Endothelial cell of umbilical vein (primary cell): ENCODE results near the gene DEF6. TPM values are rescaled to one million over a fixed set of nuclear protein-coding genes. Genes with fewer than 3 reads are reported as not detected.

Experiments used
- BruUV-seq: library from RNA; stranded (reverse); fragments of 400-500 nt; replicated peaks from 2 replicates; lab custom pipeline; 2021; lab: Mats Ljungman, UMichigan
- CTCF ChIA-PET: fragments of 300-600, 350-600 bp; sonication (Branson Sonifier 250); formaldehyde crosslinking; loops from one replicate; lab custom pipeline; 2021; ENCODE audit warnings: antibody characterized with exemption, inconsistent platforms; lab: Charles Lee
- POLR2A ChIA-PET: fragments of 300-600, 350-600 bp; sonication (Branson Sonifier 250); formaldehyde crosslinking; loops from one replicate; lab custom pipeline; 2021; ENCODE audit warnings: antibody characterized with exemption, inconsistent platforms; lab: Charles Lee
- DNase-seq: peaks from one replicate; pipeline ENCODE4 v3.0.0-alpha.2; 2011; ENCODE audit warnings: low read depth, low spot score
- FAIRE-seq: peaks from 2 replicates; lab custom pipeline; 2011; peaks lifted over from hg19 to GRCh38; lab: Jason Lieb, UNC
- H2AFZ ChIP-seq: 2 replicates; pipeline ENCODE4 v1.6.0; 2012; ENCODE audit warnings: low read depth, low read length, control low read depth, inconsistent platforms
- H3K27ac ChIP-seq: 2 replicates; pipeline ENCODE4 v1.5.1; 2011; ENCODE audit warnings: low read depth, mild to moderate bottlenecking, control low read depth, low read length, moderate library complexity; ENCODE audit not compliant: insufficient read depth
- H3K27me3 ChIP-seq, 2 experiments: 2 replicates each; pipeline versions ENCODE4 v1.6.0 to v1.6.1; 2011; ENCODE audit warnings: low read length in 2 of 2, mixed read lengths in 1 of 2; ENCODE audit not compliant: control insufficient read depth in 2 of 2, insufficient read depth in 2 of 2
- H3K36me3 ChIP-seq, 2 experiments: 2 replicates in 1 of 2; 3 replicates in 1 of 2; pipeline ENCODE4 v1.5.1; 2011; ENCODE audit warnings: low read length in 2 of 2, mild to moderate bottlenecking in 1 of 2, moderate library complexity in 1 of 2; ENCODE audit not compliant: control insufficient read depth in 2 of 2, insufficient read depth in 2 of 2; ENCODE audit errors: extremely low read depth in 1 of 2
- H3K4me1 ChIP-seq: 3 replicates; pipeline ENCODE4 v1.5.1; 2011; ENCODE audit warnings: mild to moderate bottlenecking, low read length; ENCODE audit not compliant: control insufficient read depth, insufficient read depth; ENCODE audit errors: extremely low read depth
- H3K4me2 ChIP-seq: 2 replicates; pipeline ENCODE4 v1.6.1; 2011; ENCODE audit warnings: low read length, control low read depth, mixed read lengths; ENCODE audit not compliant: insufficient read depth
- H3K4me3 ChIP-seq, 3 experiments: fragments of 200-600 bp in 1 of 3; sonication (generic), shearing (Covaris generic) in 1 of 3; replicated peaks in 1 of 3; 2 replicates each; pipeline ENCODE4 v1.5.1; 2011 to 2016; ENCODE audit warnings: control low read depth in 3 of 3, low read length in 3 of 3, mild to moderate bottlenecking in 2 of 3, inconsistent platforms in 1 of 3, low read depth in 1 of 3, moderate library complexity in 1 of 3; ENCODE audit not compliant: insufficient read depth in 1 of 3
- H3K79me2 ChIP-seq: 2 replicates; pipeline ENCODE4 v1.6.0; 2012; ENCODE audit warnings: low read length, inconsistent platforms; ENCODE audit not compliant: control insufficient read depth, insufficient read depth
- H3K9ac ChIP-seq: replicated peaks from 2 replicates; pipeline ENCODE3; 2011; ENCODE audit warnings: low read length, control low read depth; ENCODE audit not compliant: insufficient read depth; ENCODE audit errors: extremely low read depth
- H3K9me1 ChIP-seq: replicated peaks from 3 replicates; pipeline ENCODE4 v1.6.0; 2011; ENCODE audit warnings: mild to moderate bottlenecking, low read length; ENCODE audit not compliant: control insufficient read depth, insufficient read depth; ENCODE audit errors: extremely low read depth
- H3K9me3 ChIP-seq: replicated peaks from 2 replicates; pipeline ENCODE4 v1.5.1; 2012; ENCODE audit warnings: low read length, inconsistent platforms; ENCODE audit not compliant: control insufficient read depth, insufficient read depth
- H4K20me1 ChIP-seq: replicated peaks from 2 replicates; pipeline ENCODE3; 2011; ENCODE audit warnings: mild to moderate bottlenecking, low read length; ENCODE audit not compliant: control insufficient read depth, insufficient read depth; ENCODE audit errors: extremely low read depth
- EZH2 ChIP-seq: IDR thresholded peaks from 2 replicates; pipeline ENCODE4 v1.6.1; 2012; ENCODE audit warnings: borderline replicate concordance, low read depth, mild to moderate bottlenecking, moderate library complexity, low read length, inconsistent platforms; ENCODE audit not compliant: severe bottlenecking
- FOS ChIP-seq: IDR thresholded peaks from 2 replicates; pipeline ENCODE4 v1.6.1; 2011; ENCODE audit warnings: mild to moderate bottlenecking, low read length, moderate library complexity, borderline replicate concordance; ENCODE audit not compliant: insufficient read depth
- GATA2 ChIP-seq: IDR thresholded peaks from 2 replicates; pipeline ENCODE4 v1.7.0; 2011; ENCODE audit warnings: low read depth, mild to moderate bottlenecking, moderate library complexity, mixed read lengths, low read length; ENCODE audit not compliant: insufficient read length, insufficient read depth
- JUN ChIP-seq: IDR thresholded peaks from 2 replicates; pipeline ENCODE4 v1.6.1; 2011; ENCODE audit warnings: borderline replicate concordance, low read depth; ENCODE audit not compliant: insufficient read length, insufficient read depth
- MYC ChIP-seq: IDR thresholded peaks from one replicate; pipeline ENCODE4 v1.6.1; 2011; ENCODE audit warnings: mild to moderate bottlenecking, low read depth, low read length
- POLR2A ChIP-seq: IDR thresholded peaks from 2 replicates; pipeline ENCODE4 v1.6.1; 2012; ENCODE audit warnings: low read depth, mild to moderate bottlenecking, control low read depth, low read length
- dilution Hi-C: fragments of 300-500 bp; cut with MboI; formaldehyde crosslinking; loops from one replicate; pipeline ENCODE4 v1.15.0; 2019; ENCODE audit warnings: low sequenced_read_pairs; ENCODE audit not compliant: extremely low pct_ligation_motif_present
- intact Hi-C: fragments of 100-400 bp; cut with micrococcal nuclease; formaldehyde crosslinking; loops from one replicate; pipeline ENCODE4 v1.10.0; 2022
- polyA plus RNA-seq, 4 experiments: library from polyadenylated mRNA; depleted of rRNA in 3 of 4; stranded (reverse) in 3 of 4; unstranded in 1 of 4; fragments of >200 nt; gene quantifications; 2 replicates each; pipeline versions ENCODE4 v1.2.1 to v1.2.3, GENCODE V29; 2011 to 2012; ENCODE audit warnings: missing spikeins in 1 of 4
- total RNA-seq: library from RNA; stranded (reverse); gene quantifications from 2 replicates; pipeline ENCODE4 v1.2.3, GENCODE V29; 2021
- TF ChIP-seq, protein P1 (sequence below): IDR thresholded peaks from 2 replicates; pipeline ENCODE4 v1.6.1; 2011; ENCODE audit not compliant: insufficient read depth, insufficient read length
- TF ChIP-seq, protein P2 (sequence below), 2 donors: IDR thresholded peaks; 1 replicate in 1 of 2; 2 replicates in 1 of 2; pipeline ENCODE4 v1.5.1; 2011; ENCODE audit warnings: low read length in 2 of 2, mild to moderate bottlenecking in 2 of 2, moderate library complexity in 2 of 2, control low read depth in 1 of 2, inconsistent platforms in 1 of 2, low read depth in 1 of 2; ENCODE audit not compliant: insufficient read depth in 1 of 2; ENCODE audit errors: extremely low read depth in 1 of 2

DEF6 gene
- total and polyA plus RNA-seq, 2 donors (not counting 3 experiments of a cell fraction or from before 2014, with no cell fraction given), result 0.59 to 0.77 TPM

DNA sequence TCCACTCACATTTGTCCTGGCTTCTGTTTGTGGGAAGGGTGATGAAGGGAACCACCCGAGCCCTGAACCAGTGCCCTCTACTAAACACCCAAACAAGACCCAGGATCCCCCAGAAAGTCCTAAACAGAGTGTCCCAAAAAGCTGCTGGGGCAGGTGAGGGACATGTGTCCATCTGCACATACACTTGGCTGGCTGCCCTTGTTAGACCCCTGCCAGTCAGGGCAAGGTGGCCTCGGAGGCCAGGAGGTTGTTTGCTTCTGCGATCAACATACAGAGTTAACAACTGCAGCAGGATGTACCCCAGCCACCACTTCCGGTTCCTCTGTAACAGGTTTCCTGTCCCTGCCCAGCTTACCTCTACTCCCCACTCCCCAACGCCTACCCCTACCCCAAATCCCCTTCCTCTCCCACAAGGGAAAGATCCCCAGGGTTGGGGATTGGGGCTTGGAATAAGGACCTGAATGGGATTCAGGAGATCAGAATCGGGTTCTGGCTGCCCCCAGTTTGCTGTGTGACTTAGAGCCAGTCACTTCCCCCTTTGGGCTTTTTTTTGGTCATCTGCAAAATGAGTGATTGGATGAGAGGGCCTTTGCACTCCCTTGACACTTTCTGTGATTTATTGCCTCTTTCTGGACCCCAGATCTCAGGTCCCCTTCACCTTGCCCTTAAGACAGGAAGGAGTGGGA lies 13.9 kb downstream of the DEF6 start:
- TF ChIP-seq MYC (no peak), FOS (no peak), JUN (no peak), POLR2A (no peak)
- TF ChIP-seq, protein P1, sequence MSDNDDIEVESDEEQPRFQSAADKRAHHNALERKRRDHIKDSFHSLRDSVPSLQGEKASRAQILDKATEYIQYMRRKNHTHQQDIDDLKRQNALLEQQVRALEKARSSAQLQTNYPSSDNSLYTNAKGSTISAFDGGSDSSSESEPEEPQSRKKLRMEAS, result no peak
- BruUV-seq, result no TSS peak
- intact Hi-C loops, result no loop called here
- no peaks in the 10 kb centered on the region for H3K36me3 ChIP-seq
- dilution Hi-C loops, result no loop called here
- no peaks in the 10 kb centered on the region for H3K9me1 ChIP-seq
- ChIA-PET CTCF (interaction anchor here (1.2 kb wide), 1 partner anchor 14 kb away, joined by 3 read pairs; no protein-coding TSS in a partner anchor), POLR2A (no interaction called here)
- peaks cover 0 to 3% of the 10 kb centered on the region in 2 experiments for H3K27me3 ChIP-seq
- FAIRE-seq (no peak), DNase-seq (no peak)
- H3K27ac ChIP-seq, result no peak overlapping the region
- peaks cover 6% of the 10 kb centered on the region for H3K4me1 ChIP-seq
- peak overlapping the region; percentile 47 for H2AFZ ChIP-seq
- no peaks in the 10 kb centered on the region for H3K79me2 ChIP-seq
- no peak overlapping the region for H3K4me2 ChIP-seq
- H4K20me1 ChIP-seq, result no peaks in the 10 kb centered on the region
- no peak overlapping the region for H3K4me3 ChIP-seq
- no peaks in the 10 kb centered on the region for H3K9me3 ChIP-seq
- no peak overlapping the region for H3K9ac ChIP-seq

DNA sequence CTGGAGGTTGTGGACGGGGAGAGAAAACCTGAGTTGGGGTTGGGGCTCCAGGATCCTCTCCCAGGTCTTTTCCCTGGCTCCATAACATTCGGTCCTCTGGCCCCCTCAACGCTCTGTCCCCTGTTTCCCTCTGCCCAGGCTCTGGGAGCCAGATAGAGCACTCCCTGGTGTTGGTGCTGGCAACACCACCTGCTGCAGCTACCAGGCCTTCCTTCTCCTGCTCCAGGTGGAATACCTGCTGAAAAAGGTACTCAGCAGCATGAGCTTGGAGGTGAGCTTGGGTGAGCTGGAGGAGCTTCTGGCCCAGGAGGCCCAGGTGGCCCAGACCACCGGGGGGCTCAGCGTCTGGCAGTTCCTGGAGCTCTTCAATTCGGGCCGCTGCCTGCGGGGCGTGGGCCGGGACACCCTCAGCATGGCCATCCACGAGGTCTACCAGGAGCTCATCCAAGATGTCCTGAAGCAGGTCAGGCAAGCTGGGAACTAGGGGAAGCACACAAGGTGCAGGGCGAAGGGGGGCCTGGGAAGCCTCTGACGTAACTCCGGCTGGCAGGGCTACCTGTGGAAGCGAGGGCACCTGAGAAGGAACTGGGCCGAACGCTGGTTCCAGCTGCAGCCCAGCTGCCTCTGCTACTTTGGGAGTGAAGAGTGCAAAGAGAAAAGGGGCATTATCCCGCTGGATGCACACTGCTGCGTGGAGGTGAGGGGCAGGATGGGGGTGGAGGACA lies 14.6 kb downstream of the DEF6 start:
- FAIRE-seq (no peak), DNase-seq (no peak)
- Histone ChIP-seq H4K20me1 (no peaks in the 10 kb centered on the region), H3K79me2 (no peaks in the 10 kb centered on the region), H3K4me3 (no peak overlapping the region), H3K4me2 (no peak overlapping the region), H3K4me1 (peaks cover 6% of the 10 kb centered on the region), H3K9ac (no peak overlapping the region), H3K9me3 (no peaks in the 10 kb centered on the region), H3K9me1 (no peaks in the 10 kb centered on the region), H3K27me3 (peaks cover 5 to 6% of the 10 kb centered on the region in 2 experiments), H3K36me3 (no peaks in the 10 kb centered on the region), H3K27ac (no peak overlapping the region), H2AFZ (no peak overlapping the region)
- TF ChIP-seq MYC (no peak), FOS (no peak), EZH2 (no peak), GATA2 (no peak), POLR2A (no peak)
- TF ChIP-seq, protein P1, result no peak
- TF ChIP-seq, protein P2, sequence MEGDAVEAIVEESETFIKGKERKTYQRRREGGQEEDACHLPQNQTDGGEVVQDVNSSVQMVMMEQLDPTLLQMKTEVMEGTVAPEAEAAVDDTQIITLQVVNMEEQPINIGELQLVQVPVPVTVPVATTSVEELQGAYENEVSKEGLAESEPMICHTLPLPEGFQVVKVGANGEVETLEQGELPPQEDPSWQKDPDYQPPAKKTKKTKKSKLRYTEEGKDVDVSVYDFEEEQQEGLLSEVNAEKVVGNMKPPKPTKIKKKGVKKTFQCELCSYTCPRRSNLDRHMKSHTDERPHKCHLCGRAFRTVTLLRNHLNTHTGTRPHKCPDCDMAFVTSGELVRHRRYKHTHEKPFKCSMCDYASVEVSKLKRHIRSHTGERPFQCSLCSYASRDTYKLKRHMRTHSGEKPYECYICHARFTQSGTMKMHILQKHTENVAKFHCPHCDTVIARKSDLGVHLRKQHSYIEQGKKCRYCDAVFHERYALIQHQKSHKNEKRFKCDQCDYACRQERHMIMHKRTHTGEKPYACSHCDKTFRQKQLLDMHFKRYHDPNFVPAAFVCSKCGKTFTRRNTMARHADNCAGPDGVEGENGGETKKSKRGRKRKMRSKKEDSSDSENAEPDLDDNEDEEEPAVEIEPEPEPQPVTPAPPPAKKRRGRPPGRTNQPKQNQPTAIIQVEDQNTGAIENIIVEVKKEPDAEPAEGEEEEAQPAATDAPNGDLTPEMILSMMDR (IDR thresholded peaks at IDR 0.05; ENCODE audit: extremely low read depth in 1 of 2, insufficient read depth in 1 of 2, low read depth in 1 of 2, low read length in 2 of 2), result no peak
- no TSS peak for BruUV-seq
- CTCF ChIA-PET, result no interaction called here
- intact Hi-C loops (no loop called here), dilution Hi-C loops (no loop called here)
- POLR2A ChIA-PET, result no interaction called here
